HCT116 (cell line): ENCODE data around the gene SLC25A21. TPM values are rescaled to one million over a fixed set of nuclear protein-coding genes. Genes with fewer than 3 reads are reported as not detected.

ENCODE experiments used
- ATAC-seq: fragments of 200-7000 bp; cut with Tn5 transposase; 2 replicates; pipeline ENCODE4 v1.9.1; 2020; ENCODE audit warnings: mild to moderate bottlenecking, moderate library complexity
- BruUV-seq: library from RNA; stranded (reverse); fragments of 400-500 nt; replicated peaks from 2 replicates; lab custom pipeline; 2021; lab: Mats Ljungman, UMichigan
- CTCF ChIA-PET: fragments of 300-600 bp; sonication (Branson Sonifier 250); formaldehyde crosslinking; loops from one replicate; lab custom pipeline; 2021; ENCODE audit warnings: antibody characterized with exemption; lab: Charles Lee
- POLR2A ChIA-PET: fragments of 300-600, 350-600 bp; sonication (Branson Sonifier 250); formaldehyde crosslinking; loops from one replicate; lab custom pipeline; 2021; ENCODE audit warnings: antibody characterized with exemption; lab: Charles Lee
- RAD21 ChIA-PET, 2 experiments: fragments of 300-600 bp; sonication (Branson Sonifier 250); formaldehyde crosslinking; loops; one replicate each; lab custom pipeline; 2023; ENCODE audit warnings: low total read pairs in 2 of 2; ENCODE audit not compliant: uncharacterized antibody in 2 of 2, unreplicated experiment in 2 of 2, low non-redundant PET in 1 of 2; lab: Charles Lee
- DNase-seq: peaks from one replicate; pipeline ENCODE4 v3.0.0-alpha.2; 2010; ENCODE audit warnings: low read depth, low spot score
- H2AFZ ChIP-seq: fragments of 200-600 bp; shearing (Covaris generic), sonication (generic); 2 replicates; pipeline ENCODE4 v1.6.1; 2017; ENCODE audit warnings: low read depth, mixed run types, mixed read lengths, antibody characterized with exemption, low read length; ENCODE audit not compliant: poor library complexity, severe bottlenecking
- H3K27ac ChIP-seq: 2 replicates; pipeline ENCODE4 v1.5.1; 2012; ENCODE audit warnings: low read depth, low read length
- H3K27me3 ChIP-seq: fragments of 200-600 bp; sonication (generic); 2 replicates; pipeline ENCODE4 v1.6.1; 2016; ENCODE audit warnings: mixed run types, low read length, mixed read lengths; ENCODE audit not compliant: insufficient read depth
- H3K36me3 ChIP-seq, 2 experiments: fragments of 200-500 bp in 1 of 2; fragments of 200-600 bp in 1 of 2; sonication (Bioruptor generic) in 1 of 2; sonication (generic) in 1 of 2; 2 replicates each; pipeline versions ENCODE4 v1.5.1 to v1.6.1; 2014 to 2016; ENCODE audit warnings: low read length in 2 of 2, inconsistent platforms in 1 of 2, mixed read lengths in 1 of 2, mixed run types in 1 of 2; ENCODE audit not compliant: insufficient read depth in 2 of 2, control insufficient read depth in 1 of 2
- H3K4me1 ChIP-seq, 2 experiments: fragments of 200-600 bp in 1 of 2; sonication (generic) in 1 of 2; 2 replicates each; pipeline versions ENCODE4 v1.5.1 to v1.6.1; 2012 to 2017; ENCODE audit warnings: low read length in 2 of 2, inconsistent platforms in 1 of 2, mild to moderate bottlenecking in 1 of 2, mixed read lengths in 1 of 2, mixed run types in 1 of 2, moderate library complexity in 1 of 2; ENCODE audit not compliant: insufficient read depth in 2 of 2, control insufficient read depth in 1 of 2
- H3K4me2 ChIP-seq: fragments of 200-600 bp; sonication (generic); 2 replicates; pipeline ENCODE4 v1.6.1; 2017; ENCODE audit warnings: mixed run types, low read length, mixed read lengths
- H3K4me3 ChIP-seq, 2 experiments: fragments of 200-600 bp in 1 of 2; sonication (generic) in 1 of 2; replicated peaks in 1 of 2; 2 replicates each; pipeline ENCODE4 v1.5.1; 2011 to 2016; ENCODE audit warnings: low read length in 2 of 2, control low read depth in 1 of 2, low read depth in 1 of 2, mild to moderate bottlenecking in 1 of 2, mixed read lengths in 1 of 2, mixed run types in 1 of 2
- H3K79me2 ChIP-seq: fragments of 200-600 bp; sonication (generic); 2 replicates; pipeline ENCODE4 v1.6.1; 2017; ENCODE audit warnings: mild to moderate bottlenecking, mixed run types, low read length, moderate library complexity, mixed read lengths; ENCODE audit not compliant: insufficient read depth
- H3K9ac ChIP-seq: fragments of 200-600 bp; sonication (generic); 2 replicates; pipeline ENCODE4 v1.6.1; 2016; ENCODE audit warnings: low read length, mixed read lengths
- H3K9me2 ChIP-seq: fragments of 200-600 bp; sonication (generic), shearing (Covaris generic); 2 replicates; pipeline ENCODE4 v1.6.1; 2017; ENCODE audit warnings: mixed run types, mild to moderate bottlenecking, moderate library complexity; ENCODE audit not compliant: insufficient read depth
- H3K9me3 ChIP-seq, 2 experiments: fragments of 200-500 bp in 1 of 2; fragments of 200-600 bp in 1 of 2; sonication (Bioruptor generic) in 1 of 2; sonication (generic) in 1 of 2; 2 replicates each; pipeline ENCODE4 v1.6.1; 2014 to 2017; ENCODE audit warnings: low read length in 2 of 2, mixed read lengths in 2 of 2, inconsistent platforms in 1 of 2, low read depth in 1 of 2, mild to moderate bottlenecking in 1 of 2, mixed run types in 1 of 2, moderate library complexity in 1 of 2; ENCODE audit not compliant: control insufficient read depth in 1 of 2, insufficient read depth in 1 of 2
- H4K20me1 ChIP-seq: fragments of 200-600 bp; sonication (generic), shearing (Covaris generic); 2 replicates; pipeline ENCODE4 v1.6.1; 2017; ENCODE audit warnings: mixed run types, mild to moderate bottlenecking, moderate library complexity; ENCODE audit not compliant: insufficient read depth
- CBX3 ChIP-seq: IDR thresholded peaks from 2 replicates; pipeline ENCODE4 v1.6.1; 2012; ENCODE audit warnings: low read depth
- CTCF ChIP-seq, 3 experiments: fragments of 200-600 bp in 1 of 3; sonication (generic) in 1 of 3; IDR thresholded peaks in 2 of 3; conservative IDR thresholded peaks in 1 of 3; 2 replicates each; pipeline ENCODE4 v1.5.1; 2012 to 2017; ENCODE audit warnings: low read depth in 2 of 3, low read length in 2 of 3, antibody characterized with exemption in 1 of 3, borderline replicate concordance in 1 of 3, control low read depth in 1 of 3, mild to moderate bottlenecking in 1 of 3, mixed read lengths in 1 of 3, mixed run types in 1 of 3, moderate library complexity in 1 of 3; ENCODE audit not compliant: insufficient read depth in 1 of 3
- EGR1 ChIP-seq: IDR thresholded peaks from 2 replicates; pipeline ENCODE4 v1.6.1; 2012; ENCODE audit warnings: low read depth
- FOSL1 ChIP-seq: IDR thresholded peaks from 2 replicates; pipeline ENCODE4 v1.6.1; 2012; ENCODE audit warnings: low read depth
- JUND ChIP-seq: IDR thresholded peaks from 2 replicates; pipeline ENCODE4 v1.6.1; 2012
- MAX ChIP-seq: IDR thresholded peaks from 2 replicates; pipeline ENCODE4 v1.6.1; 2012
- POLR2AphosphoS5 ChIP-seq: IDR thresholded peaks from 2 replicates; pipeline ENCODE4 v1.6.1; 2011; ENCODE audit warnings: mild to moderate bottlenecking, low read depth, low read length, moderate library complexity
- RAD21 ChIP-seq: IDR thresholded peaks from 2 replicates; pipeline ENCODE4 v1.6.1; 2012; ENCODE audit warnings: low read depth, mild to moderate bottlenecking
- SIN3A ChIP-seq: IDR thresholded peaks from 2 replicates; pipeline ENCODE4 v1.6.1; 2012; ENCODE audit warnings: low read depth
- ZBTB33 ChIP-seq: IDR thresholded peaks from 2 replicates; pipeline ENCODE4 v1.6.1; 2011; ENCODE audit warnings: mild to moderate bottlenecking, low read length, moderate library complexity; ENCODE audit not compliant: insufficient replicate concordance; ENCODE audit errors: extremely low read depth
- ZFX ChIP-seq: fragments of 450-650 bp; IDR thresholded peaks from 2 replicates; pipeline ENCODE4 v1.6.1; 2017
- ZNF274 ChIP-seq: fragments of 200-500 bp; sonication (Bioruptor generic); IDR thresholded peaks from 2 replicates; pipeline ENCODE4 v1.6.1; 2014; ENCODE audit warnings: mild to moderate bottlenecking, low read depth, low read length, inconsistent platforms
- intact Hi-C: fragments of 100-400 bp; cut with micrococcal nuclease; formaldehyde crosslinking; loops from 2 replicates; pipeline ENCODE4 v1.10.0; 2022
- total RNA-seq: library from RNA; stranded (reverse); gene quantifications from one replicate; pipeline ENCODE4 v1.2.1, GENCODE V29; 2021; ENCODE audit not compliant: unreplicated experiment

Gene SLC25A21
- total RNA-seq, 1 experiment from 2014 or later, result 3.5 TPM

- ChIA-PET RAD21 (no interaction called here), CTCF (interaction anchor here (0.7 to 1.2 kb wide), 2 partner anchors 10 to 11 kb away, joined by 3 to 4 read pairs; no protein-coding TSS in a partner anchor), POLR2A (no interaction called here)
- BruUV-seq, result no TSS peak
- no peak overlapping the region for H3K4me2 ChIP-seq
- H3K36me3 ChIP-seq, result peaks cover 0 to 3% of the 10 kb centered on the region in 2 experiments; a peak in 2 of 4 replicates
- no peak for ATAC-seq
- no peaks in the 10 kb centered on the region for H3K9me2 ChIP-seq
- peaks cover 4 to 5% of the 10 kb centered on the region in 2 experiments; a peak in 1 of 4 replicates for H3K4me1 ChIP-seq
- H2AFZ ChIP-seq, result no peak overlapping the region
- H3K79me2 ChIP-seq, result no peaks in the 10 kb centered on the region
- no peak overlapping the region for H3K4me3 ChIP-seq
- no peak for DNase-seq
- H3K9ac ChIP-seq, result no peak overlapping the region
- H3K9me3 ChIP-seq, result no peaks in the 10 kb centered on the region
- no peak for TF ChIP-seq RAD21
- TF ChIP-seq ZNF274, result no peak
- no peak for TF ChIP-seq CBX3
- no peak for TF ChIP-seq ZBTB33
- no peak for TF ChIP-seq JUND
- no peak for TF ChIP-seq MAX
- TF ChIP-seq CTCF (IDR thresholded peaks at IDR 0.05 in 2 of 3, conservative IDR thresholded peaks at IDR 0.05 in 1 of 3; ENCODE audit: borderline replicate concordance in 1 of 3, insufficient read depth in 1 of 3, low read depth in 2 of 3, low read length in 2 of 3), result no peak
- TF ChIP-seq POLR2AphosphoS5, result no peak
- TF ChIP-seq SIN3A, result no peak
- no peak for TF ChIP-seq ZFX
- TF ChIP-seq FOSL1, result no peak
- TF ChIP-seq EGR1, result no peak
- H3K27ac ChIP-seq, result no peak overlapping the region
- intact Hi-C loops, result no loop called here
- no peaks in the 10 kb centered on the region for H4K20me1 ChIP-seq
- no peaks in the 10 kb centered on the region for H3K27me3 ChIP-seq
Observed at GRCh38 chr14:36666416-36667206, 505.8 kb downstream of the SLC25A21 start.
